Forelimb muscle (tissue), 1 donor: ENCODE results near the gene LRRC51. TPM values are rescaled to one million over a fixed set of nuclear protein-coding genes. Genes with fewer than 3 reads are reported as not detected.

Source experiments
- DNase-seq: peaks from one replicate; pipeline ENCODE4 v3.0.0-alpha.2; 2013; ENCODE audit warnings: low read depth
- polyA plus RNA-seq: library from polyadenylated mRNA; unstranded; fragments of 120-200 nt; gene quantifications from one replicate; pipeline ENCODE4 v1.2.1, GENCODE V29; 2013; ENCODE audit not compliant: insufficient read length

LRRC51 gene
- polyA plus RNA-seq, 1 donor: 6.5 TPM

DNA sequence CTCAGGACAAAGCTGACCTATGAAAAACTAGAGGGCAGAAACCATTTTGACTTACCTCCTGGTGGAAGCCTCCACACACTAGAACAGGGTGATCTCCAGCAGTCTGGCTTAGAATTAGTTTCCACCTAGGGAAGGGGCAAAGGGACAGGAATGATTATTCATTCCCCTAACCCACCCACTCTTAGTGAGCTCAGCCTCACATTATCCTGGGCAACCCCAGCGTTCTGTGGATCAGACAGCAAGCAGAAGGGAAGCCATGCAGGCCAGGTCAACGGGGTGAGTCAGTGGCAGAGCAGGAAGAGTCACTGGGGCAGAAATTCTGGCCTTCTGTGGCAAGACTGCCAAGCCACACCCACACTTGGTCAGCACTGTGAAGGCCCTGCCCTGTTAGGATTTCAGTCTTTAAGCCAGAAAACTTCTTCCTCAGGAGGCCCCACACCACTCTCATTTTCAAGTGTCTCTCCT is 10.8 kb upstream of the LRRC51 start:
- DNase-seq: no peak

DNA sequence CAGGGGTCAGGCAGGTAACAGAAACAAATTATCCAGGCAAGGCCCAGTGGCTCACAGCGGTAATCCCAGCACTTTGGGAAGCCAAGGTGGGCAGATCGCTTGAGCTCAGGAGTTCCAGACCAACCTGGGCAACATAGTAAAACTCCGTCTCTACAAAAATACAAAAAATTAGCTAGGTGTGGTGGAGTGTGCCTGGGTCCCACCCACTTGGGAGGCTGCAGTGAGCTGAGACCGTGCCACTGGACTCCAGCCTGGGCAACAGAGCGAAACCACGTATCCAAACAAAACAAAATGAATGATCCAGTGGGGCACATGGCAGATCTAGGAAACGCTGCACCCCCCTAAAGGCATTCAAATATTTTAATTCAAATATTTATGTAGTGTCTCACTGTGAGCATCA is 10.2 kb upstream of the LRRC51 start:
- DNase-seq: no peak

DNA sequence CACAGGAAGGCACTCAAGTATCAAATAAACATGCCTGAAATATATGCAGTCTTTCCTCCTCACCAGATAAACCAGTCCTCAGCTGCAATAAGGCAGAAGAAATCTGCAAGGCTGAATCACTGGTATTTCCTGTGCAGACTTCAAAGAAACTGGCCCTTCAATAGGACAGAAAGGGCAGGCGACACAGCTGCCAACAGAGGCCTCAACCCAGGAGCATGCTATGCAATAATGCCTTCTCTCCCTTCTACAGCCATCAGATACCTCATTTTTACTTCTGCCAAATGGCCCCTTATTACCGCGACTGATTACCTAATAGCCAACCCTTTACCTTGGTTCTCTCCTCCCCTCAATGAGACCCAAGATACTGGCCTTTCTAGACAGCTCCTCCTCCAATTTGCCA is 8.3 kb upstream of the LRRC51 start:
- no peak for DNase-seq

DNA sequence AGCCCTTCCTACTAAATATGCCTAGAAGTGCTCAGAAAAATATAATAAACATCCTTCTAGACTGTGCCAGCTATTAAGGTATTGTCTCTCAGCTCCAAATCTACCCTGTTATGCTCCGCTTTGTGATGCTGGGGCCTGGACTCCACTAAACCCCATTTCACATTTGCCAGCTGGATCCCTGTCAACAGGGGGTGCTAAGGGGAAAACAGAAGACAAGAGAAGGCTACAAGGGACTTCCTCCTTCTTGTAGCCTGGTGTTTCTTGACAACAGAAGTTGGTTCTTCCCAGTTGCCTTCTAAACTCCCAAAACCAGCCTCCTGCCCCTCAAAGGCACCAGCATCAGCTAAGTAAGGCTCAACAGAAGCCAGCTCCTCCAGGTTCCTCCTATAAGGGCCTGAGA is 5.5 kb upstream of the LRRC51 start:
- DNase-seq: no peak

DNA sequence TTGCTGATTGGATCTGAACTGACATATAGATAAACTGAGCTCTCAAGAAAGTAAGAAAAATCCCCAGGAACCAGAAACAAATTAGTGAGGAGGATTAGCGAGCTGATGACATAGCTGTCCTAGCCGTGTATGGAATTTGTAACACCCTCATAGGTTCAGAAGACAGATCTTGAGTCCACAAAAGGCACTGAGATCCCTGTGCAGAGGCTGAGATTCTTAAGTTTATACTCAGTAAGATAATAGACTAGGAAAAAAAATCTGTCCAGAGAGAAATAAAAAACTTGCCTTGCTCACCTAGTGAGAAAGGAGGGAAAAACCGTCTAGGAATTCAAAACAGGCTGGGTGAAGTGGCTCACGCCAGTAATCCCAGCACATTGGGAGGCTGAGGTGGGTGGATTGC is 4.9 kb upstream of the LRRC51 start:
- no peak for DNase-seq

DNA sequence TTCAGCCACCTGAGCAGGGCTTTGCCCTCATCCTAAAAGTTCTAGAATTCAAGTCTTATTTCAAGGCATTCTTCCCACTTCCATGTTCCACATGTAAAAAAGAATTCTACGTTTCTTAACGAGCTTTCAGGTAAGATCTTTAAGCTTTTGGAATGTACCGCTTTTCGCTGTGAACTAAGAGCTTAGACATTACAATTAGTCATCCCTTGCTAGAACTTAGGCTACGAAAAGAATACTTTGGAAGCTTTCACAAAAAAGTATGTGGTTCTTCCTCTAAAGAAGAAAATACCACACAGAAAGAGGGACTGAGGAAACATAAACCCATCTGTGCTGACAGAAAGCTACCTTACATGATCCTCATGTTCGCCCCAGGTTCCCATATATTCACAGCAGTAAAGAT is 2.2 kb upstream of the LRRC51 start:
- DNase-seq: no peak

DNA sequence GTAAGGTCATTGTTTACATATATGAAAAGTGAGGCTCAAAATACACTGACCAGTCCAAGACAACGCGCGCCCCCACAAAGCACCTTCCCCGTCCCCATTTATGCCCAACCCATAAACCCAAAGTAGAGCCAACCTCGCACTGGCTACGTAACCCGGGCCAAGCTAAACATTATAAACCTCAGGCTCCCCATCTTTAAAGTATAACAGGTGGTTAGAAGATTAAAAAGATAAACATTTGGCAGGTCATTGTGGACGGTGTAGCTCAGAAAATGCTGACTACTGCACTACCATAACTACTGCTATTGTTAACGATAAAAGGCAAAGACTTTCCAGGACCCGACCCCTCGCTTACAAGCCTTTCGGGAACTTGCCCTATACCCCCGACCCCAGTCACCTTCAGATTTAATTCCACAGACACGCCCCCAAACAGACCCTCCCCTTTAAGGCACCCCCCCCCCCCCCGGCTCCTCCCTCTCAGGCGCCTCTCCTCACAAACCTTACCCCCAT is 778 bp upstream of the LRRC51 start:
- DNase-seq: no peak

DNA sequence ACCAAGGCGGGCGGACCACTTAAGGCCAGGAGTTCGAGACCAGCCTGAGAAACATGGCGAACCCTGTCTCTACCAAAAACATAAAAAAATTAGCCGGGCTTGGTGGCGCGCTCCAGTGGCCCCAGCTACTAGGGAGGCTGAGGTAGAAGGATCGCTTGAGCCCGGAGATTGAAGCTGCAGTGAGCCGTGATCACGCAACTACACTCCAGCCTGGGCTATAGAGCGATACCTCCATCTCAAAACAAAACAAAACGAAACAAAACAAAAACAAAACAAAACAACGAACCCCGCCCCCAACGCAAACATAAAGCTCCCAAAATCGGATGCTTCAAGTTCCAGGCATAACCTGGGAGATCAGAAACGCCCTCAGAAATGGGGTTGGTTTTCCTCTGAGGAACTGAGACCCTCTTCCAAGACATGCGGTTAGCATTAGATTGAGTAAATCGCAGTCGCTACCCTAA is 564 bp downstream of the LRRC51 start:
- no peak for DNase-seq

DNA sequence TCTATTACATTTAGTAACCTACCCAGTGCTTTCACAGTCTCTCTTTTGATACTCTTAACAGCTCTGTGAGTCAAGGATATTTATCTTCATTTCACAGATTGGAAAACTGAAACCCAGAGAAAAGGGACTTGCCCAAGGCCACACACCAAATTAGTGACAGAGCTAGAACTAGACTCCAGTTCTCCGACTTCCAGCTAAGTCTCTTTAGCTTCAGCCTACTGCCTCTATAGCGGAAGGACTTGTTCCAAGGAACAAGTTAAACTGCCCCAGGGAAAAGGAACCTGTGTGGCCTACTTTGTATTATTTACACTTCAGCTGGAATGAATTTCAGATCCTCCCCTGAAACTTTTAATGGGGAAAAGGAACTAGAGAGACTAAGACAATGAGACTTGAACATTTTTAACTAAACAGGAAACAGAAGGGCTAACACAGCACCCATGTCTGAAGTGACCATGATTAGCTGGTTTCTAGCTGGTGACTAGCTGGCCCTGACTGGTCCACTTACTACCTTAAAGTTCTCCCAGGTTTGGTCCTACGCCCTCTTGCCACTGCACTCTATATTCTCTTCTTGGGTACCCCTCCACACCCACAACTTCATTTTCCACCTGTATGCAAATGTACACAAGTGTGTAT is 1.3 kb downstream of the LRRC51 start:
- no peak for DNase-seq

DNA sequence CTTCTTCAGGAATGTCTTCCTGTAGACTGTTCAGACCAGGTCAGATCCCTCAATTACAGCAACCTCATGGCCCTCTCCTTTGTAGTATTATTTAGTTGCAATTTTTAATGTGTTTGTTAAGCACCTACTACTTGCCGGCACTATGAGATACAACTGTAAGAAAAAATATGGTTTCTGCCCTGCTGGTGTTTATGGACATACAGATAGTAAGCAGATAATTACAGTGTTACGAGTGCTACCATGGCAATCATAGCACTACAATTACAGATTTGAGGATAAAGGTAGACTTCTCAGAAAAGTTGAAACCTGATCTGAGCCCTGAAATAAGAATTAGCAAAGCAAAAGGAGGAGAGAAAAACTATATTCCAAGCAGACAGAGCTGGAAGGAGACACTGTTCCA is 2.8 kb downstream of the LRRC51 start:
- DNase-seq: no peak

DNA sequence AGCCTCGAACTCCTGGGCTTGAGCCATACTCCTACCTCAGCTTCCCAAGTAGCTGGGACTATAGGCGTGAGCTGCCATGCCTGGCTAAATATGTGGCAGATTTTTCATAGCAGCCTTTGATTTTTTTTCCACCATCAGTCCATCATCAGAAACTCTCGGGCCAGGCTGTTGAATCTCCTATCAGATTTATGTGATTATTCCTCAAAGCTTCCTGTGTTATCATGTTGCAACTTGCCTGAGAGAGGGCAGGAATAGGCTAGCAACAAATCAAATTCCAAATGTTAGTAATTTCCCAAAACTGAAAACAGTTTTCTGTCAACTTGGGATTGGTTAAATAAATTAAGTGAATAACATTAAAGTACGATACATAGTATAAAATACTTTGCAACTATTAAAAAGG is 3.4 kb downstream of the LRRC51 start:
- DNase-seq: no peak

DNA sequence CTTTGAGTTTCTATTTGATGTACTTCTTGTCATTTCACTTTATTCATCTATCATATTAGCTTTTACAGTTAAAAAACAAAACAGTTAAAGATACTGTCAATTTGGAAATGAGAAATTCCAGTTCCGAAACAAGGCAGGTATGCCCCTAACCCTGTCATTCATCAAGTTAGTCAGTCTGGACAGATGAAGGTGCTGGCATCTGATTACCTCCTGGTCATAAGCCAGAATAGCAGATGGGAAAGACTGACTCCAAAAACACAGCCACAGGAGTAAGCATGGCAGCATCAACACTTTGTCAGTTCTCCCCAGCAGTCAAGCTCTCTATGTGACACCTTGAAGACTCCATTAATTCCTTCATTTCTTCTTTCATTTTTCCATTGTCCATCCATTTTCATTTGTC is 4.3 kb downstream of the LRRC51 start:
- no peak for DNase-seq

DNA sequence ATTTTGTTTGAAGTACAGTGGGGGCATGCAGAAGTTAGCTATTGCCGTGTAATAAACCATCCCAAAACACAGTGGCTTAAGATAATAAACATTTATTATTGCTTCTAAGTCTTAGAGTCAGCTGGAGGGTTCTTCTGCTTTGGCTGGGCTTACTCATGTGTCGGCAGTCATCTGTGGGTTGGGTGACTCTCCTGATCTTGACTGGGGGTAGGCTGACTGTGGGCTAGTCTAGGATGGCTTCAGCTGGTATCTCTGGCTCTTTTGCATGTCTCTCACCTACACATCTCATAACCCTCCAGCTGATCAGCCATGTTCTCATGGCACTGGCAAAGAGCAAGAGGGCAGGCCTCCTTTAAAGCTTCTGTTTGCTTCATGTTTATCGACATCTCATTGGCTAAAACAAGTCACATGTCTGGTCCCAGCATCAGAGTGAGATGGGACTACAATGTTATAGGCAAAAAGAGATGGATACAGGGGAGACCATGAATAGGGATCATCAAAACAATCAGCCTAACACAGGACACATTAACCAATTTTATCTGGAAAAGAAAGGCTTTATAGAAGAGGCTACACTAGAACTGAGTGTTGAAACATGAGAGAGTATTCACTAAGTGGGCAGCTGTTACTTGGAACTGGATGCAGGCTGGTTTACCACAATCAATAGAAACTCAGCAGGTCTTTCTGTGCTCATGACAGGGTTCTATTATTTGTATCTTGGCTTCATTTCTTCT is 5.1 kb downstream of the LRRC51 start:
- DNase-seq: no peak

DNA sequence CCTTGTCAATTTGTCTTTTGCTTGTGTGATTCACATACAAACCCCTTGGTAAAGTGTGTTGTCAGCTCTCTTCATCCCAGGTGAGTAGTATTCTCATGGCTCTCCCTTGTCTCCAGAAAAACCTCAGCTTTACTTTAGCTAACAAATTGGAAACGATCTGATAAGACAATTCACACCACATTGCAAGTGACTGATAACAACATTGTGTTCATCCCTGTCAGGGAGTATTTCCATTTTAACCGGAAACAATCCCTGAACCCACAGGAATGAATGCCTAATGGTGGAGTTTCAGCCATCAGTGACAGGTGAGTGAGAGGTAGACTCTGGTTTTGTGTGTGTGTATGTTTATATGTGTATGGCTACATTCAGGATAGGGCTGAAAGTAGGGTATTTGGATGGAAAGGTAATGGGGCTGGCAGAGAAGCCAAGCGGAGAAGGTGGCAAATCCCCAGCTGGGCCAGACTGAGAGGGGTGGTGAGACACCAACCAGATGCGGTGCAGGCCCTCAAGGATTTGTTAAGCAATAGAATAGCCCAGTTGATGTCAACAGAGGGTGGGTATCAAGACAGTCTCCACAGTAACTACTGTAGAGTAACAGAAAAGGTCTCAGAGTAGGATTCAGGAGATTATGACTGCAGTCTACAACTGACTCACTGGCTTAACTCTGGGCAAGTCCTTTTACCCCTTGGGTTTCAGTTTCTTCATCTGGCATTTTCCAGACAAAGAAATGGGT is 7.6 kb downstream of the LRRC51 start:
- no peak for DNase-seq

DNA sequence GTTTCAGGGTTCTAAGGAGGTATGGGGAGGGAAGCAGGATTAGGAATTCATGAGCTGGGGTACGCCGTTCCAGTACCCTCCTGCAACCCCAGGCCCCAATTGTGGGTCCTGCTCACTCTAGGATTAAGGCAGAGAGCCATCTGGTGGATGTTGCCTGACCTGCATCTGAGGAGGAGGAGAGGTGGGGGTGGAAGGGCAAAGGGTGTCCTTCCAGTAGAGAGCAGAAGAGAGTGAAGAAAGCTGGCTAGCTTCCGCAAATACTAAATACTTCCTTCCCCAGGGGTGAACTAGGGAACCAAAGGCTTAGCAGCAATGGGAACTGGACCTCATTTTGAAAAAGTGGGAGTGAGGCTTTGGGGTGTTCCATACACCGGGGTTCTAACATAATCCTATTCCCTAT is 10.6 kb downstream of the LRRC51 start:
- DNase-seq: no peak

DNA sequence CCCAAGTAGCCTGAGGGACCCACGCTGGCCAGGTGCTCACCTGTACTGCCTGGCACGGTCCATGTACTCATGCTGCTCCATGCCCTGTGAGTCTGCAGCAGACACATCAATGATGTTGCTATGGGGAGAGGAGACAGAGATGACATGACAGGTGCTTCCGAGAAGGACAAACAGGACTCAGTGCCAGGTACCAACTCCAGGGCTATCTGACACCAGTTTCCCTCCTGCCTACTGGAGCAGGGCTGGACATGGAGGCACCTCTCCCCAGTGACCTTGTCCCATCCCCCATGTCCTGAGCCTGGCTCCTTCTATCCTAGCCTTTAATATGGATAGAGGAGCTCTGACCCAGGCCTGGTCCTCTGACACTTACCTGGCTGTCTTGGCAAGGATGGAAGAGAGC is 18.1 kb downstream of the LRRC51 start:
- no peak for DNase-seq

DNA sequence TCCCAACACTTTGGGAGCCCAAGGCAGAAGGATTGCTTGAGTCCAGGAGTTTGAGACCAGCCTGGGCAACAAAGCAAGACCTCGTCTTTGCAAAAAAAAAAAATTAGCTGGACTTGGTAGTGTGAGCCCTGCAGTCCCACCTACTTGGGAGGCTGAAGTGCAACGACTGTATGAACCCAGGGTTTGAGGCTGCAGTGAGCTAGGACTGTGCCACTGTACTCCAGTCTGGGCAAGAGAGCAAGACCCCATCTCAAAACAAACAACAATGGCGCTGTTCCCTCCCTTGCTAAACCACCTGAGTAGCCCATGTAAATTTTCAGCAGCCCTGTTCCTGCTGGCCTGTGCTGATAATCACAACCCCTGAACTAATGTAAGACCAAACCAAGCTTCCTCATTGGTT is 19.4 kb downstream of the LRRC51 start:
- DNase-seq: no peak

DNA sequence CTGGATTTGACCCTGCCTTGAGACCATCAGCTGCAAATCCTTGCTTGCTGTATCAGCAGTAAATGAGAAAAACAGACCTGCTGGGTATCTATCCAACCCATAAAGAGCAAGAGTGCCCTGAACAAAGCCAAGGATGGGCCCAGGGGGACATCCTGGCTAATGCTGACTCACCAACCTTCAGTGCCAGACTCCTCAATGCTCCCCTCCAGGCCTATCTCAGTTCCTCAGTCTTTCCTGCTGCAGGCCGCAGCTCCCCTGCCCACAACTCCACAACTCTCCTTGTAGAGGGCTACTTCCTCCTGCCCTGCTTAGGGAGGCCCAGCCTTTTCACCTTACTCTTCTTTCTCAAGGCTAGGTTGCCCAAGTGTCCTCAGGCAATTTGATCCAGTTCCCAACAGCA is 19.8 kb downstream of the LRRC51 start:
- DNase-seq: no peak

DNA sequence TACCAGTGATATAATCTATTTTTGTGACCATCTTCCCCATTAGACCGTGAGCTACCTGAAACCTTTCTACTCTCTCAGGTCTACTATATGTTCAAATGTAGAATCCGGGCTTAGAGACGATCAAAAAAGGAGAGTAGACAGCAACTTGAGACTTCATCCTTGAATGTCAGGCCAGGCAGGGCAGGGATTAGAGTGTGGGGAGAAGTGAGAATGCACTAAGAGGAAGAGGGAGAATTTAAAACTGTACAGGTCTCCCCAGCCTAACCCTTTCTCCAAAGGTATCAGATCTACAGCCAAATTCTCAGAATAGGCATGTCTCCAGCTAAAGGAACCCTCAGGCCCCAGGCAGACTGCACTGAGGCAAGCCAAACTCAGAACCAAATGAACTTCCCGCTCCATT is 21.5 kb downstream of the LRRC51 start:
- DNase-seq: no peak

DNA sequence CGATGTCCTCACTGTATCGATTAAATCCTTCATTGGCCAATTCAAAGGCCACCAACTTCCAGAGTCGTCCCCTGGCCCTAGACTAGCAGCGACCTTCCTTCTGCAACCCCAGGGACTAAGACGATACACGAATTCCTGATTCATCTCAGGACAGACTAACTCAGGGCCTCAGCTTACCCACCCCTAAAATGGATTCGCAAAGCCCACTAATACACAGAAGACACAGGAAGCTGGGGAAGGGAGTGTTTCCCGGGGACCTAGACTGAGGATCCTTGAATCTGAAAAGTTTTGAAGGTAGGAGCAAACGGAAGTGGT is 21.9 kb downstream of the LRRC51 start:
- DNase-seq: no peak

DNA sequence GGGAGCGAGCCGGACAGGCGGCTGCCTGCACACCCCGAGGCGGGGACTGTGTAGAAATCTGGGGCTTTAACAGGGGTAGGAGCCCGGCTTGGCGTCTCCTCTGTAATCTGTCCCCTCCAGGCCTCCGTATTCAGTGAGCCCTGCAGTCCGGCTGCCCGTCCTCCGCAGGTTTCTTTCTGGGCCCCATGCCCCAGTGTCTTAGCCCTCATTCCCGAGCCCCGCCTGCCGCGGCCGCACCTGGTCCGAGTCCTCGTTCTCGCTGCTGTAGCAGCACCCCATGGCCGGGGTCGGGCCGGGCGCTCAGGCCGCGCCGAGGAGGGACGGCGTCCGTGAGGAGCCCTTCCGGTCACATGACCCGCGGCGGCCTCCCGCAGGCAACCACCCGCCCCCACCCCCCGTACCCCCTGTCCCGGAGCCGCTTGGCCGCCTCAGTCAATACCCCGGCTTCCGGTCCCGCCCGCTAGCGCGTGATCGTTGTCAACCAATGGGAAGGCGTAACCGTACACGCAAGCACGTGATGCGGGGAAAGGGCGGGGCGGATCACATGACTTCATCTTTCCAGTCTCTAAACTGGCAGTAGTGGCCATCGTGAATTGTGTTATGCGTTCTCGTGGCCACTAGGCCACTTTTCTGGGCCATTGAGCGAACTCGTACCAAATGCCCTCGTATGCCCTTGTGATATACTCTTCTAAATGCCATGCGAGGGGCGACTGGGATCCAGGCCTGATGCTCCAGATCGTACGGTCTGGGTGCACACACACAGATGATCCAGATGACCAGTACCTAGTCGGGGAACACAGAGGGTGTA is 22.5 kb downstream of the LRRC51 start, which contains the start of gene LAMTOR1:
TSS of gene LAMTOR1 (minus strand) at position 352 of the 808 bp plus-strand sequence. CDS start at position 279, 73 bp downstream.
- DNase-seq: peak; percentile 98

DNA sequence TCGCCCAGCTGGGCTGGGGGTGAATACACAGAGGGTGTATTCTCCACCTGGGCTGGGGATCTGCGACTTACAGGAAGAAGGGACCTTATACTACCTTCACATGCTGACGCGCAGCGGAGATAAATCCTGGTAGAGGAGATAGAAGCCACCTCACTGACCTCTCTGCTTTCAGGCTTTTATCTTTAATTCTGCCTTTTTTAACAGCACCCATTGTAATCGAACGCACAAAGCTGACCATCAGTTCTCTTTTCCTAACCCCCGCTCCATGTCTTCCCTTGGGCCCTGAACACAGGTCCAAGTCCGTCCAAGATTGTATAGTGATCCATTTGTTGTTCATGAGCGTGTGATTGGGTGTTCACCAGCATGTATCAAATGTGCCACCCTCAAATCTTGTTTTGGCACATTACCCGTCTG is 23.1 kb downstream of the LRRC51 start:
- DNase-seq: no peak
